HG02885 (cell line): ENCODE data around the gene TIMM23.

Experiments used
- ATAC-seq: cut with Tn5 transposase; IDR thresholded peaks from one replicate; pipeline ENCODE4 v1.9.1; 2021; ENCODE audit warnings: mild to moderate bottlenecking; ENCODE audit not compliant: unreplicated experiment, poor library complexity

Gene TIMM23

DNA sequence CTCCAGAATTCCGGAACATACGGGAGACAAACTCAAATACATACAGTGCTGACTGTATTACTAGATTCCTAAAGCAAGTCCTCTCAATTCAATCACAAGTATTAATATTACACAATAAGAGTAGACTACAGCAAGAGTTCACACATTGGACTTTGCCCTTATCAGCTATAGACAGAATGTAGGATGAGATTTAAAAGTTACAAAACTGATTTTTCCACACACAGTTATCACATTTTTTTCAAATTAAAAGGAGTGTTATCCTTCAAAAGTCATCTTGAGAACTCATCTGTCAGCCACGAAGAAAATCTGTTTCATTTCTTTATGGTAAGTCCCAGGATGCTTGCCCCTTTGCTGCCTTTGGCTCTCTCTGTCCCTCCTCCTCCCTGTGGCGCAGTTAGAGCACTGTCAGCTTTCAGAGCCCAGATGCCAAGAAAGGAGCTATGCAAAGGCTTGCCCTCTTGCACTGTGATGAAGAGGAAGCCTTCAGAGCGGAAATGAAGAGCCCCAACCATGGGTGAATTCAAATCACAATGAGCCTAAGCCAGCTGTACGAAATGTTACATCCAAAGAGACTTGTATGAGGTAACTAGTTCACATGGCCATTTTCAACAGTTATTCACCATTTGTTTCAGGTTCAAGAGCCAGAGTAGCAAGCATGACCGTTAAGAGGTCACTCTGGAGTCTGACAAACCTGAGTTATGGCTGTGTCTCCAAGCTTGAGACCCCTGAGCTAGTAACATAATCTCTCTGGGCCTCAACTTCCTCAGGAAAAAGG lies 47.5 kb downstream of the TIMM23 start:
- no peak for ATAC-seq

- ATAC-seq, result no peak
These were observed 48.0 kb downstream of the TIMM23 start for GRCh38 chr10:46020344-46020657.

GRCh38 chr10:46022978-46023702 lies 50.9 kb downstream of the TIMM23 start:
- peak; percentile 97 for ATAC-seq

DNA sequence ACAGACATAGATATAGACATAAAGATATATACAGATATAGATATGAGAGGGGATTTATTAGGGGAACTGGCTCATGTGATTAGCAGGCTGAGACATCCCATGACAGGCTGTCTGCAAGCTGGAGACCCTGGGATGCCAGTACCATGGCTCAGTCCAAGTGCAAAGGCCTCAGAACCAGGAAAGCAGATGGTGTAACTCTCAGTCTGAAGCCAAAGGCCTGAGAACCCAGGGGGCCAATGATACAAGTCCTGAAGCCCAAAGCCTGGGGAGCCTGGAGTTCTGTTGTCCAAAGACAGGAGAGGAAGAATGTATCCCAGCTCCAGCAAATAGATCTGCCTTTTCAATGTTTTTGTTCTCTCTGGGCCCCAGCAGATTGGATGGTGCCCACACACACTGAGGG lies 52.7 kb downstream of the TIMM23 start:
- no peak for ATAC-seq

DNA sequence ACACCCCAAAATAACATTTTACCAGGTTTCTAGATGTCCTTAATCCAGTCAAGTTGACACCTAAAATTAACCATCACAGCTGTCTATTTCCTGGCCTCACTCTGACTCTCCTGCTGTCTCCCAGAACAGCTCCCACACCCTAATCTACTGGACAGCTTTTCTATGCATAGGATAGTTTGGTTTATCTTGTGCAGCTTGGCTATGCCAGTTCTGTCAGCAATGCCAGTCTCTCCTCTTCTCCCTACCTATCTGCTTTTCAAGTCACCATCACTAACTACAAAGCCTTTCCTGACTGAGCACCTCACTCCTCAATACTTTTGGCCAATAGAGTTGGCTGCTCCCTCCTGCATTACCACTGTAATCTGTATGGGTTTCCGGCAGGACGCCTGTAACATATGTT lies 53.1 kb downstream of the TIMM23 start:
- no peak for ATAC-seq

- ATAC-seq, result no peak
These were observed 53.8 kb downstream of the TIMM23 start for GRCh38 chr10:46026106-46026505.

GRCh38 chr10:46028584-46029460 lies 56.5 kb downstream of the TIMM23 start:
- ATAC-seq, result peak; percentile 47

- no peak for ATAC-seq
These were observed 57.3 kb downstream of the TIMM23 start for GRCh38 chr10:46029461-46030030.

DNA sequence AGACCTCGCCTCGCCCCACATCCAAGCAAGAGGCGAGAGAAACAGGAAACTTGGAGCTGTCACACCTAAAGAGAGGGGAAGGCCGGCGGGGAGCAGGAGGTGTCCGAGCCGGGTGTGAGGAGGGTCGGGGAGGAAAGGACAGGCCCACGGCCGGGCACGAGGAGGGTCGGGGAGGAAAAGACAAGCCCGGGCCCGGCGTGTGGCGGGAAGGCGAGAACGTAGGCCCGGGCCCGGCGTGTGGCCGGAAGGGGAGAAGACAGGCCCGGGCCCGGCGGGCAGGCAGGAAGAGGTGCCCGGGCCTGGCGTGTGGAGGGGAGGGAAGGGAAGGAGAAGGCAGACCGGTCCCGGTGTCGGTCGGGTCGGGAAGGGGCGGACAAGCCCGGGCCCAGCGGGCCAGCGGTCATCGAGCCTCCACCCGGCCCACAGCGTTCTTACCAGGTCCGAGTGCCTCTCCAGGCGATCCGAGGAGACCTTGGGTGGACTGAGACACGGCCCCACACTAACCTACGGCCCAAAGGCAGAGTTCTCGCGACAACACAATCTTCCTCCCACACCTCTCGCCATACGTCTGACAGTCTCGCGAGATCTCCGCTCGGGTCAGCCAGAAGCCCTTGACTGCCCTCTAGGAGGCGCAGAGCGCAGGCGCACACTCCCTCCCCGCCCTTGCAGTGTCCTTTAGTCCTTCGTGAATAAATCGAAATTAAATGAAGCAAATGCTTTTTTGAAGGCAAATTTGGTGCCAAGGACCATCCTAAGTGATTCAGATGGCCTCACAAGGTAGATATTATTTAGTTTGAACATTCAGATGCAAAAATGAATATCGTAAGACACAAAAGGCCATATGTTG lies 58.0 kb downstream of the TIMM23 start, which contains the start of gene NCOA4:
NCOA4 (minus strand) TSS at position 533 of the 847 bp plus-strand sequence. CDS start 13,943 bp downstream, outside the sequence.
- ATAC-seq, result peak; percentile 97

DNA sequence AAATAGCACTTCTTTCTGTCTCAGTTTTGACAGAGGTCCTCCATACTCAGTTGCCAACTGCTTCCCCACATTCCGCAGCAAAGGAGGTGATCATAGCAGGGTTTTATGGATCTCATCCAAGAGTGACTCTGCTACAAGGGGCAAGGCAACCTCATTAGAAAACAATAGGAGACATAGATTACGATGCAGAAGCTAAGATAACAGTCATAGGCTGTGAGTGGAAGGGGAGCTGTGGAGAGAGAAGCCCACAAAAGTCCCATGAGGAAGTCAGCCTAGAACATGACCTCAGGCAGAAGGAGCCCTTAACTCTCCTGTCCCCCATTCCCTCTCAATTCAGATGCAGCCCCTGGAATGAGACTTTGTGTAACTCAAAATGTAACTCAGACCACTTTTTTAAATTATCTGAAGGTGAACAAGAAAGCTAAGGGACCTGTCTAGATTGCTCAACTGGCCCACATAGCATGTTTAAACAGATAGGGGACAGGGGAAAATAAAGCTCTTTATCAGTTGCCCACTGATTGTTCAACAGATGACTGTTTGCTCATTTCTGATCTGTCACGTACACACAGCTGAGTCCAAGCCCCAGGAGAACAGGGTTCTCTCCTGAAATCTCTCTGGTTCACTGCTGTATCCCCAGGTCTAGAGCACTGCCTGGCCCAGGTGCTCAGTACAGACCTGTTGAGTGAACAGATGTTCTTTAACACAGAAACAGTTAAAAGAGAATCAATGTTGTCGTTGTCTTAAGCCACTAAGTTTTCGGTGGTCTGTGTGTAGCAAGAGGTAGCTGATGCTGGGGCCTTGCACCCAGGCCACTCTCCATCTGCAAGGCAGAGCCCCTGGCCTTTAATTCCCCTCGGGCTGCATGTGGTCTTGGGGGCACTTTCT lies 59.6 kb downstream of the TIMM23 start:
- ATAC-seq, result no peak

- no peak for ATAC-seq
These were observed 61.3 kb downstream of the TIMM23 start for GRCh38 chr10:46033602-46034011.

DNA sequence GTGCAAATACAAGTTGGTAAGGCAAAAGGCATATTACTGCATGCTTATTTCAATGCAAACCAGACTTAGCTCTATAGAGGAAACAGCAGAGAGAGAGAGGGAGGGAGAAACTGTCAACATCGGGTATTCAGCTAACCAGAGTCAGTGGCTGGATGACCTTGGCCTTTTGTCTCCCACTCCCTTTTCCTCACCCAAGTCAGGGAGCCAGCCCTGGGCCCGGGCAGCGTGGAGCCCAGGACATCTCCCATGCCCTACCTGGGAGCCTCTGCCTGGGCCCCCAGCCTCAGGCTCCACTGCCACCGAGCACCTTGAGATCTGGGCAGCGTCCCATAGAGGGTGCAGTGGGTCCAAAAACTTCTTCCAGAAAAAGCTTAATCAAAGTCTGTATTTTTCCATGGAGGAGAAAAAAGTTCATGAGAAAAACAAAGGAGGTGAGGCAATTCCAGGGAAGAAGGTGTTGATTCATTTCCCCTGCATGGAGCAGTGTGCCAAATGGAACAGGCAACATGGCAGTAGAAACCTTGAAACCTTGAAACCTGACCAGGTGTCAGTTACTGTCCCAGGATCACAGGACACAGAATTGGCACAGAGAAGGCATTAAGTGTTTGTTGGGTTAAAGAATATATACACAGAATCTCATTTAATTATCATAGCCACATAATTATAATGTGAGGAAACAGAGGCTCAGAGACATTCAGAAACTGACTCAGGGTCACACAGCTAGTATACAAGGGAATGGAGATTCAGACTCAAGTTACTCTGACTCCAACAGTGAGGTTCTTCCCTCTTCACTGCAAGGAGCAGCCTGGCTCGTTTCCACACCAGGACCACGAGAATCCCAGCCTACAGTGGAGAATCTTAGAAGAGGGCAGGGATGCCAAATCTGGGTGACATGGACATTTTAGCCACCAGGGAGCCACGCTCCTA lies 63.9 kb downstream of the TIMM23 start:
- no peak for ATAC-seq

DNA sequence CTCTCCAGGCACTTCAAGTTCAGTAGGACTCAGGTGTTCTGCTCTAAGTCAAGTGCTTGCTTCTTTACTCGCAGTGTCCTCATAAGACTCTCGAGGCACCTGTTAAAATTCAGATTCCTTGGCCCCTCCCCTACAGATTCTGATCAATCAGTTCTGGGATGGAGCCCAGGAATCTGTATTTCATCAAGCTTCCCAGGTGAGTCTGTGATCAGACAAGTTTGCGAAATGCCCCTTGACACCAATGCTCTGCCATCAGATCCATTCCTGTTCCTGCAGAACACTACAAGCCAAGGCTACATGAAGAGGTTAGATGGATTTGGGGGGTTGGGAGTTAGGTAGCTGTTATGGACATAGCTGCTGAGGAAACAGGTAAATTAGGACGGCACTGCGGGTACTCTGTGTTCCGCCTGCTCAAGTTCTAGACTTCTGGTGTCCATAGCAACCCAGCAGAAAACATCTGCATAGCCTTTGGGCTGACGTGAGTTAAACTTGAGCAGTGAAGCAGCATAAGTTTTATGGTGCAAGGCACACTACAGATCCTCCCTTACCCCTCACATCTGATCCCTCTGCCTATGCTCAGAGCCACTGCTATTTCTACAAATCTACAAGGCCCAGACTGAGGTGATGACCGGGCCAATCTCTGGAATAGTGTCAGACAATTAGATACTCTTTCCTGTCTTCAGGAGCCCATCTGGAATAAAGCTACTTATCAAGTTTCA lies 65.0 kb downstream of the TIMM23 start:
- no peak for ATAC-seq

DNA sequence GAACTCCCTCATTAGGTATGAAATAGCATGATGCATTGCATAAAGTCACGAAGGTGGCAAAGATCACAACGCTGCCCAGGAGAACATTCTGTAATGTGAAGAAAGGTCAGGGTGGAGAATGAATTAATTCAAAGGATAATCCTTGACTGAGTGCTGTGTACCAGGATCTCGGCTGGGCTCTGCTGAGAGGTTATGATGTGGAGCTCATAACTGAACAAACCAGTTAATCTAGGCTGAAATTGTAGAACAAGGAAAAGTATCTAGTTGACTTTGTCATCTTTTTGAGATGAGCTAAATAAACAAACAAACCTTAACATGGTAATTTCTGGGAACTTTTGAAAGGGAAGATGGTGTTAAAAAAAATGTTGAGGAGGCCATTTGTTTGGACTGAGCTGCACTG lies 67.7 kb downstream of the TIMM23 start:
- ATAC-seq, result no peak

- ATAC-seq, result no peak
These were observed 70.2 kb downstream of the TIMM23 start for GRCh38 chr10:46042527-46042926.

DNA sequence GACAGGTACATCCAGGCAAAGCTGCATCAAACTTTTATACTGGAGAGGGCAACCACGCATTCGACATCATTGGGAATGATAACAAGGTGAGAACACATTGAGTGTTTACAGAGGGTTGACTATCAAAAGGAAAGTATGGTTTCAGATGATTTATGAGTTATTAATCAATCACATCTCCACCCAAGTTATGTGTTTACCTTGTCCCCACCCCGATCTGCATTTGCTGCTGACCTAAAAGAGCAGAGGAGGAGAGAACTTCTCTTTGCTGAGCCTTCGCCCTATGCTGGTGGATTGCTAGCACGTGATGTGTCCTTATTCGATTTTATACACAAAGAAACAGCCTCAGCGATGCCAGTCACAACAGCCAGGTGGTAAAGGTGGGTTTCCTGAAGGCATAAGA lies 74.0 kb downstream of the TIMM23 start, which contains the start of gene MSMB:
MSMB (minus strand) TSS at position 9 of the 400 bp plus-strand sequence. CDS start 32 bp downstream, outside the sequence.
- no peak for ATAC-seq

- ATAC-seq, result no peak
These were observed 75.9 kb downstream of the TIMM23 start for GRCh38 chr10:46048152-46048551.
